Naive thymus-derived CD4-positive, alpha-beta T cell (primary cell): ENCODE data around the gene LRPAP1. TPM values are rescaled to one million over a fixed set of nuclear protein-coding genes. Genes with fewer than 3 reads are reported as not detected.

Experiments
- ATAC-seq: fragments of 150-1000 bp; cut with Tn5 transposase; 2 replicates; pipeline ENCODE4 v1.10.0; 2021; ENCODE audit warnings: mild to moderate bottlenecking, moderate library complexity
- CTCF ChIA-PET: fragments of 350-600 bp; sonication (Branson Sonifier 250); formaldehyde crosslinking; loops from one replicate; lab custom pipeline; 2021; ENCODE audit warnings: antibody characterized with exemption; lab: Charles Lee
- POLR2A ChIA-PET: fragments of 350-600 bp; sonication (Branson Sonifier 250); formaldehyde crosslinking; loops from one replicate; lab custom pipeline; 2021; ENCODE audit warnings: antibody characterized with exemption, inconsistent platforms; lab: Charles Lee
- DNase-seq, 9 donors: peaks; one replicate each; pipeline versions ENCODE4 v3.0.0 to v3.0.0-alpha.2; 2020 to 2022; ENCODE audit warnings: mixed read lengths in 1 of 9
- H3K27ac ChIP-seq: one replicate; pipeline ENCODE4 v1.7.0; 2013; ENCODE audit warnings: mild to moderate bottlenecking, low read depth, low read length, moderate library complexity
- H3K27me3 ChIP-seq, 2 donors: one replicate each; pipeline ENCODE4 v1.7.0; 2013; ENCODE audit warnings: low read length in 2 of 2, mild to moderate bottlenecking in 2 of 2, moderate library complexity in 2 of 2; ENCODE audit not compliant: control insufficient read depth in 2 of 2, insufficient read depth in 2 of 2
- H3K36me3 ChIP-seq, 3 experiments: 1 replicate in 2 of 3; 2 replicates in 1 of 3; pipeline ENCODE4 v1.7.0; 2013; ENCODE audit warnings: low read length in 3 of 3, mild to moderate bottlenecking in 3 of 3, moderate library complexity in 1 of 3; ENCODE audit not compliant: insufficient read depth in 3 of 3, control insufficient read depth in 2 of 3
- H3K4me1 ChIP-seq, 2 donors: one replicate each; pipeline ENCODE4 v1.7.0; 2013; ENCODE audit warnings: low read length in 2 of 2, mild to moderate bottlenecking in 2 of 2, moderate library complexity in 1 of 2; ENCODE audit not compliant: control insufficient read depth in 2 of 2, insufficient read depth in 2 of 2
- H3K4me3 ChIP-seq: 2 replicates; pipeline ENCODE4 v1.7.0; 2013; ENCODE audit warnings: mild to moderate bottlenecking, low read length
- H3K9me3 ChIP-seq, 3 experiments: 1 replicate in 2 of 3; 2 replicates in 1 of 3; pipeline ENCODE4 v1.7.0; 2013; ENCODE audit warnings: low read length in 3 of 3; ENCODE audit not compliant: control insufficient read depth in 2 of 3
- H3K27ac Mint-ChIP-seq, 9 donors: one replicate each; pipeline ENCODE4 v1.8.0; 2020 to 2022; ENCODE audit warnings: mixed read lengths in 9 of 9, mild to moderate bottlenecking in 8 of 9, moderate library complexity in 5 of 9, inconsistent platforms in 2 of 9
- H3K27me3 Mint-ChIP-seq, 5 donors: one replicate each; pipeline ENCODE4 v1.8.0; 2021 to 2022; ENCODE audit warnings: mixed read lengths in 5 of 5, mild to moderate bottlenecking in 1 of 5
- H3K36me3 Mint-ChIP-seq, 5 donors: one replicate each; pipeline ENCODE4 v1.8.0; 2020 to 2022; ENCODE audit warnings: mixed read lengths in 5 of 5, mild to moderate bottlenecking in 3 of 5, inconsistent platforms in 1 of 5
- H3K4me1 Mint-ChIP-seq, 7 donors: one replicate each; pipeline ENCODE4 v1.8.0; 2020 to 2022; ENCODE audit warnings: mixed read lengths in 7 of 7, mild to moderate bottlenecking in 3 of 7, inconsistent platforms in 1 of 7
- H3K4me3 Mint-ChIP-seq, 10 donors: one replicate each; pipeline ENCODE4 v1.8.0; 2020 to 2022; ENCODE audit warnings: mild to moderate bottlenecking in 10 of 10, mixed read lengths in 10 of 10, moderate library complexity in 6 of 10, inconsistent platforms in 2 of 10
- H3K9me3 Mint-ChIP-seq, 11 donors: one replicate each; pipeline ENCODE4 v1.8.0; 2020 to 2022; ENCODE audit warnings: mixed read lengths in 11 of 11, mild to moderate bottlenecking in 4 of 11, inconsistent platforms in 1 of 11, moderate library complexity in 1 of 11
- intact Hi-C, 2 donors: fragments of 100-400 bp; cut with micrococcal nuclease; formaldehyde crosslinking; loops; one replicate each; pipeline ENCODE4 v1.15.1; 2023
- polyA plus RNA-seq, 2 donors: library from polyadenylated mRNA; unstranded; fragments of 300-500 nt; fragmentation: Illumina TruSeq; gene quantifications; one replicate each; pipeline ENCODE4 v1.2.3, GENCODE V29; 2021
- total RNA-seq, 6 experiments: library from RNA in 5 of 6; stranded (reverse) in 5 of 6; gene quantifications; 1 replicate in 5 of 6; 2 replicates in 1 of 6; pipeline ENCODE4 v1.2.3 and lab custom pipeline; 2021 to 2026

Gene LRPAP1
- total and polyA plus RNA-seq, 7 experiments from 2014 or later: 65.2 to 126 (median 80.9) TPM

DNA sequence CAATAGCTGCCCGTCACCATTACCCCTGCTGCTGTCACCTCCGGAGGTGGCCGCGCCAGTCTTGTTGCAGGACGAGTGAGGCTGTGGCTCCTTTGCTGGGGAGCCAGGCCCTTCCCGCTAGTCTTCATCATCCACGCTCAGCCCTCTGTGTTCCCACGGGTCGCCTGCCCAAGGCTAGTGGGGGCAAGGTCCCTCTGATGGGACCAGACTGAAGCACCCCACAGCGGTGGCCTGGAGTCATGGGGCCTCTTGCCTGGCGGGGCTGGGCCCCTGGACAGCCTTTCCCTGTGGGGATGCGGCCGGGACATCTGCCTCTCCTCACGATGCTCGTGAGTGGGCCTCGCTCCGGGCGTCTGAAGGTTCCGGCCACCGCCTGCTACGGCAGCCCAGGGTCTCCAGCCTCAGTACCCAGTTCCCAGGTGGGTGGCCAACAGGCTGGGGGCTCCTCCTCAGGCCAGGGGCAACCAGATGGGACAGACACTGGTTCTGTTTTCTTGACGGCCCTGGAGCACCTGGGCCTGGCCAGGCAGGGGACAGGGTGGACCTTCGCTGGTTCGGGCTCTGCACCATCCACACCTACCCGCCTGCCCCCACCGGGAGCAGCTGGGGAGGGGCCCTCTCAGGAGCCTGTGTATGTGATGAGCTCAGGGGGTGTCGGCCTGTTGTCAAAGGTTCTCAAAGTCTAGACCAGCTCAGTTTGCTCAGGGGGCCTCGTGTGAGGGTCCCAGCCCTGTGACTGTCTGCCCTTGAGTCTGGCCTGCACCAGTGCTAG lies 36.8 kb downstream of the LRPAP1 start:
- no peaks in the 10 kb centered on the region for H3K36me3 Mint-ChIP-seq
- Histone ChIP-seq H3K36me3 (no peaks in the 10 kb centered on the region), H3K9me3 (no peaks in the 10 kb centered on the region), H3K27me3 (no peaks in the 10 kb centered on the region), H3K4me3 (no peak overlapping the region), H3K4me1 (no peaks in the 10 kb centered on the region), H3K27ac (no peak overlapping the region)
- DNase-seq (no peak), ATAC-seq (no peak)
- POLR2A ChIA-PET: no interaction called here
- intact Hi-C loops: no loop called here
- H3K27me3 Mint-ChIP-seq: peaks cover 9 to 27% (median 18%) of the 10 kb centered on the region in 5 donors
- CTCF ChIA-PET: no interaction called here
- H3K9me3 Mint-ChIP-seq: peaks cover 0 to 2% (median 0%) of the 10 kb centered on the region in 11 donors
- H3K4me1 Mint-ChIP-seq: peaks cover 0 to 7% (median 0%) of the 10 kb centered on the region in 7 donors
- no peak overlapping the region for H3K27ac Mint-ChIP-seq
- H3K4me3 Mint-ChIP-seq: no peak overlapping the region

GRCh38 chr4:3494462-3494871 lies 37.8 kb downstream of the LRPAP1 start:
- no peak overlapping the region for H3K4me3 ChIP-seq
- DNase-seq: no peak
- no peaks in the 10 kb centered on the region for H3K36me3 Mint-ChIP-seq
- peak overlapping the region in 1 of 9 donors; percentile 58 for H3K27ac Mint-ChIP-seq
- no peaks in the 10 kb centered on the region for H3K36me3 ChIP-seq
- intact Hi-C loops: no loop called here
- H3K4me1 ChIP-seq: no peaks in the 10 kb centered on the region
- peaks cover 16 to 32% (median 19%) of the 10 kb centered on the region in 5 donors for H3K27me3 Mint-ChIP-seq
- CTCF ChIA-PET: no interaction called here
- H3K4me3 Mint-ChIP-seq: no peak overlapping the region
- POLR2A ChIA-PET: no interaction called here
- H3K4me1 Mint-ChIP-seq: peaks cover 0 to 7% (median 0%) of the 10 kb centered on the region in 7 donors
- no peaks in the 10 kb centered on the region for H3K27me3 ChIP-seq
- H3K9me3 Mint-ChIP-seq: peaks cover 0 to 2% (median 0%) of the 10 kb centered on the region in 11 donors
- H3K27ac ChIP-seq: no peak overlapping the region
- no peaks in the 10 kb centered on the region for H3K9me3 ChIP-seq
- no peak for ATAC-seq

GRCh38 chr4:3493720-3494461 lies 38.3 kb downstream of the LRPAP1 start:
- peak overlapping the region in 1 of 9 donors; percentile 58 for H3K27ac Mint-ChIP-seq
- H3K36me3 Mint-ChIP-seq: no peaks in the 10 kb centered on the region
- Histone ChIP-seq H3K4me1 (no peaks in the 10 kb centered on the region), H3K36me3 (no peaks in the 10 kb centered on the region), H3K27me3 (no peaks in the 10 kb centered on the region), H3K9me3 (no peaks in the 10 kb centered on the region), H3K27ac (no peak overlapping the region), H3K4me3 (no peak overlapping the region)
- intact Hi-C loops: no loop called here
- peaks cover 16 to 32% (median 21%) of the 10 kb centered on the region in 5 donors for H3K27me3 Mint-ChIP-seq
- DNase-seq (no peak), ATAC-seq (no peak)
- ChIA-PET CTCF (no interaction called here), POLR2A (interaction anchor here (0.6 kb wide), 1 partner anchor 34 kb away, joined by 3 read pairs; no protein-coding TSS in a partner anchor)
- H3K9me3 Mint-ChIP-seq: peaks cover 0 to 2% (median 0%) of the 10 kb centered on the region in 11 donors
- H3K4me3 Mint-ChIP-seq: no peak overlapping the region
- H3K4me1 Mint-ChIP-seq: peaks cover 0 to 7% (median 0%) of the 10 kb centered on the region in 7 donors

DNA sequence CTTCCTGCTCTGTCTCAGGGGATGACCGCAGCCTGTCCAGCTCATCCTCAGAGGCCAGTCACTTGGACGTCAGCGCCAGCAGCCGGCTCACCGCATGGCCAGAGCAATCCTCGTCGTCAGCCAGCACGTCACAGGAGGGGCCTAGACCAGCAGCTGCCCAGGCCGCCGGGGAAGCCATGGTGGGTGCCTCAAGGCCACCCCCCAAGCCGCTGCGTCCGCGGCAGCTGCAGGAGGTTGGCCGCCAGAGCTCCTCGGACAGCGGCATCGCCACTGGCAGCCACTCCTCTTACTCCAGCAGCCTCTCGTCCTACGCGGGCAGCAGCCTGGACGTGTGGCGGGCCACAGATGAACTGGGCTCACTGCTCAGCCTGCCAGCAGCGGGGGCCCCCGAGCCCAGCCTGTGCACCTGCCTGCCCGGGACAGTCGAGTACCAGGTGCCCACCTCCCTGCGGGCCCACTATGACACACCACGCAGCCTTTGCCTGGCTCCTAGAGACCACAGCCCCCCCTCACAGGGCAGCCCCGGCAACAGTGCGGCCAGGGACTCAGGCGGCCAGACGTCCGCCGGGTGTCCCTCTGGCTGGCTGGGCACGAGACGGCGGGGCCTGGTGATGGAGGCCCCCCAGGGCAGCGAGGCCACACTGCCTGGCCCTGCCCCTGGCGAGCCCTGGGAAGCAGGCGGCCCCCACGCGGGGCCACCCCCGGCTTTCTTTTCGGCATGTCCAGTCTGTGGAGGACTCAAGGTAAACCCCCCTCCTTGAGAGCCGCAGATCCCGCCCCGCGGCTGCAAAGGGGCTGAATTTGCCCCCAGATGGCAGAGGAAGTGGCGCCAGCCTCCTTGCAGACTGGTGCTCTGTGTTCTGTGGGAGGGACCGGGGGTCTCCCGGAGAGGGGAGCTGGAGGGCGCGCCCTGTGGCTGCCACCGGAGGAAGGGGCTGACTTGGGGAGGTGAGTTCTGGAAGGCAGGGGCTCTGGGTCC lies 39.2 kb downstream of the LRPAP1 start:
- H3K27ac Mint-ChIP-seq: no peak overlapping the region

GRCh38 chr4:3491681-3492405 lies 40.4 kb downstream of the LRPAP1 start:
- no peaks in the 10 kb centered on the region for H3K36me3 Mint-ChIP-seq
- no peaks in the 10 kb centered on the region for H3K27me3 ChIP-seq
- no peaks in the 10 kb centered on the region for H3K9me3 ChIP-seq
- H3K36me3 ChIP-seq: no peaks in the 10 kb centered on the region
- intact Hi-C loops: no loop called here
- ATAC-seq (no peak), DNase-seq (no peak)
- no peaks in the 10 kb centered on the region for H3K4me1 ChIP-seq
- CTCF ChIA-PET: no interaction called here
- H3K9me3 Mint-ChIP-seq: peaks cover 0 to under 1% (median 0%) of the 10 kb centered on the region in 11 donors
- peaks cover 16 to 30% (median 24%) of the 10 kb centered on the region in 5 donors for H3K27me3 Mint-ChIP-seq
- no peak overlapping the region for H3K27ac ChIP-seq
- POLR2A ChIA-PET: no interaction called here
- H3K27ac Mint-ChIP-seq: peak overlapping the region in 1 of 9 donors; percentile 42
- H3K4me3 Mint-ChIP-seq: no peak overlapping the region
- H3K4me1 Mint-ChIP-seq: peaks cover 0 to 7% (median 0%) of the 10 kb centered on the region in 7 donors
- no peak overlapping the region for H3K4me3 ChIP-seq

More for the DNA sequence above, 39.2 kb downstream of the LRPAP1 start:
- Histone ChIP-seq H3K36me3 (no peaks in the 10 kb centered on the region), H3K4me3 (no peak overlapping the region), H3K27me3 (no peaks in the 10 kb centered on the region), H3K9me3 (no peaks in the 10 kb centered on the region), H3K4me1 (no peaks in the 10 kb centered on the region), H3K27ac (no peak overlapping the region)
- DNase-seq: no peak
- ATAC-seq: no peak
- Mint-ChIP-seq H3K36me3 (no peaks in the 10 kb centered on the region), H3K27me3 (peaks cover 16 to 32% (median 24%) of the 10 kb centered on the region in 5 donors), H3K9me3 (peaks cover 0 to 2% (median 0%) of the 10 kb centered on the region in 11 donors), H3K4me1 (peaks cover 0 to 7% (median 0%) of the 10 kb centered on the region in 7 donors), H3K4me3 (no peak overlapping the region)
- ChIA-PET CTCF (interaction anchor here (1.0 kb wide), 1 partner anchor 13 kb away, joined by 3 read pairs; no protein-coding TSS in a partner anchor), POLR2A (no interaction called here)
- intact Hi-C loops: no loop called here
